AG09319 (cell line): ENCODE results near the gene PLXDC2.
"Not testable (repeated sequence)": the region's sequence is repeated elsewhere in the genome, so short reads cannot be mapped to it uniquely, and the experiment has no call there.

Experiments
- DNase-seq: peaks from one replicate; pipeline ENCODE4 v3.0.0-alpha.2; 2010; ENCODE audit warnings: low read depth; ENCODE audit errors: extremely low read depth
- TF ChIP-seq, protein P1 (sequence below): IDR thresholded peaks from 2 replicates; pipeline ENCODE4 v1.5.1; 2011; ENCODE audit warnings: low read depth, mild to moderate bottlenecking, inconsistent platforms, low read length, moderate library complexity

PLXDC2 gene

DNA sequence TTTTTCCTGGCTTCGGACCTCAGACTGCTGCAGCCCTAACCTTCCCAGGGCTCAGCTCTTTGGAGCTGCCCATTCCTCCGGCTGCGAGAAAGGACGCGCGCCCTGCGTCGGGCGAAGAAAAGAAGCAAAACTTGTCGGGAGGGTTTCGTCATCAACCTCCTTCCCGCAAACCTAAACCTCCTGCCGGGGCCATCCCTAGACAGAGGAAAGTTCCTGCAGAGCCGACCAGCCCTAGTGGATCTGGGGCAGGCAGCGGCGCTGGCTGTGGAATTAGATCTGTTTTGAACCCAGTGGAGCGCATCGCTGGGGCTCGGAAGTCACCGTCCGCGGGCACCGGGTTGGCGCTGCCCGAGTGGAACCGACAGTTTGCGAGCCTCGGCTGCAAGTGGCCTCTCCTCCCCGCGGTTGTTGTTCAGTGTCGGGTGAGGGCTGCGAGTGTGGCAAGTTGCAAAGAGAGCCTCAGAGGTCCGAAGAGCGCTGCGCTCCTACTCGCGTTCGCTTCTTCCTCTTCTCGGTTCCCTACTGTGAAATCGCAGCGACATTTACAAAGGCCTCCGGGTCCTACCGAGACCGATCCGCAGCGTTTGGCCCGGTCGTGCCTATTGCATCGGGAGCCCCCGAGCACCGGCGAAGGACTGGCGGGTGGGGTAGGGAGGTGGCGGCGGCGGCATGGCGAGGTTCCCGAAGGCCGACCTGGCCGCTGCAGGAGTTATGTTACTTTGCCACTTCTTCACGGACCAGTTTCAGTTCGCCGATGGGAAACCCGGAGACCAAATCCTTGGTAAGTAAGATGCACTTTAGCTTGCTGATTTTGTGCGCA lies at the start of gene PLXDC2:
Gene PLXDC2, plus strand, starts transcription at position 22 of the 820 bp plus-strand sequence.
- TF ChIP-seq, protein P1, sequence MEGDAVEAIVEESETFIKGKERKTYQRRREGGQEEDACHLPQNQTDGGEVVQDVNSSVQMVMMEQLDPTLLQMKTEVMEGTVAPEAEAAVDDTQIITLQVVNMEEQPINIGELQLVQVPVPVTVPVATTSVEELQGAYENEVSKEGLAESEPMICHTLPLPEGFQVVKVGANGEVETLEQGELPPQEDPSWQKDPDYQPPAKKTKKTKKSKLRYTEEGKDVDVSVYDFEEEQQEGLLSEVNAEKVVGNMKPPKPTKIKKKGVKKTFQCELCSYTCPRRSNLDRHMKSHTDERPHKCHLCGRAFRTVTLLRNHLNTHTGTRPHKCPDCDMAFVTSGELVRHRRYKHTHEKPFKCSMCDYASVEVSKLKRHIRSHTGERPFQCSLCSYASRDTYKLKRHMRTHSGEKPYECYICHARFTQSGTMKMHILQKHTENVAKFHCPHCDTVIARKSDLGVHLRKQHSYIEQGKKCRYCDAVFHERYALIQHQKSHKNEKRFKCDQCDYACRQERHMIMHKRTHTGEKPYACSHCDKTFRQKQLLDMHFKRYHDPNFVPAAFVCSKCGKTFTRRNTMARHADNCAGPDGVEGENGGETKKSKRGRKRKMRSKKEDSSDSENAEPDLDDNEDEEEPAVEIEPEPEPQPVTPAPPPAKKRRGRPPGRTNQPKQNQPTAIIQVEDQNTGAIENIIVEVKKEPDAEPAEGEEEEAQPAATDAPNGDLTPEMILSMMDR: no peak
- DNase-seq: no peak

DNA sequence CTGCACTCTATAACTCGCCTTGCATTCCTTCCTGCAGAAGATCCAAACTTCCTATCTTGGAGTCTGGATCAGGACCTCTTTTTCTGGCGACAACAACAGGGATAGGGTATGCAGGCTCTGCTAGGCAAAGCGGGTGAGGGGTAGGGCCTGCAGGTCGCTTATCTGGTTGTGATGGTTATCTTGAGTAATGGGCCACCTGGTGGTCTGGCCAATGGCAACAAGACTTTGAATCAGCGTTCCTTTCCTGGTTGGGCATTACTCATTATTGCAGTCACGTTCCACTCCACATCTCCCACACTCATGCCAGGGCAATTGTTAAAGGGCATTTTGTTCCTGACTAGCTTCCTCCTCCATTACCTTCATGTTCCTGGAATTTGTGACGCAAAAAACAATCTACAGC lies 48.4 kb upstream of the PLXDC2 start:
- no peak for DNase-seq
- TF ChIP-seq, protein P1: no peak

DNA sequence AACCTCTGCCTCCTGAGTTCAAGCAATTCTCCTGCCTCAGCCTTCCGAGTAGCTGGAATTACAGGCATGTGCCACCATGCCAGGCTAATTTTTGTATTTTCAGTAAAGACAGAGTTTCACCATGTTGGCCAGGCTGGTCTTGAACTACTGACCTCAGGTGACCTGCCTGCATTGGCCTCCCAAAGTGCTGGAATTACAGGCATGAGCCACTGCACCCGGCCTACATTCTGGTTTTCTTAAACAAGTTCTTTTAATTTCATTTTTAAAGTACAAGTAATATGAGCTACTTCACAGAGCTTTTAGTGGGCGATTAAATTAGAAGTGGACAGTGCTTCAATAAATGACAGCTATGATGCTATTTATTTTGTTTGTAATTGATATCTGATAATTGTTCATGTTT lies 46.4 kb upstream of the PLXDC2 start:
- not testable (repeated sequence) for DNase-seq

DNA sequence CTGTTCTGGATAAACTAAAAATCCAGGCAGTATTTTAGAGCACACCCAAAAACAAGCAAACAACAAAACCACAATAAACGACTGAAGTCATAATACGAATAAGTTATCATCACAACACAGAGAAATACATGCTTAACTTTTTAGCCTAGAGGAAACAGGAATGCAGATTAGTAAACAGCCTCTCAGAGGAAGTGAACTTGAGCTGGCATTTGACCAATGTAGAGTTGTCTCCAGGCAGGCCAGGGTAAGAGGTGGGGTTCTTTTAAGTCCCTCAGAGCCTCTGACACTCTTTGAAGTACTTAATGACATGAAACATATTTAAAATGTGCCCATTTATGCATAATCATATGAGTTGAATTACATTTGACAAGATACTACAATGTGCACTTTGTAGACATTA lies 43.3 kb upstream of the PLXDC2 start:
- TF ChIP-seq, protein P1: no peak

DNA sequence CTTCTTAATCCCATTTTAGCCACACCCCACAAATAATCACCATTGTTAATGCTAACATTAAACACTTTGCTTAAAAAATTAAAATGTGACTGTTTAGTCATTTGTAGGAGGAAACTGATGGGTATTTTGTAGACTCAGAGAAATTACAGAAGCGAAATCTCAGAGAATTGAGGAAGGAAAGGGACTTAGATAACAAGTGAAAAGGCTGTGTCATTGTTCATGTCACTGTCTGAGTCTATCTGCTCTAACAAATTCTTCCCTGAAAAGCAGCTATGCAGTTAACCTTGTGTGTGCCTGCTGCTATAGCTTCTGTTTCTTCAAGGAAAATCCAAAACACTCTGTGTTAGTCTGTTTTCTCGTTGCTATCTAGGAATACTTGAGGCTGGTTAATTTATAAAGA lies 40.9 kb upstream of the PLXDC2 start:
- no peak for DNase-seq

More for the DNA sequence above, 43.3 kb upstream of the PLXDC2 start:
- no peak for DNase-seq

DNA sequence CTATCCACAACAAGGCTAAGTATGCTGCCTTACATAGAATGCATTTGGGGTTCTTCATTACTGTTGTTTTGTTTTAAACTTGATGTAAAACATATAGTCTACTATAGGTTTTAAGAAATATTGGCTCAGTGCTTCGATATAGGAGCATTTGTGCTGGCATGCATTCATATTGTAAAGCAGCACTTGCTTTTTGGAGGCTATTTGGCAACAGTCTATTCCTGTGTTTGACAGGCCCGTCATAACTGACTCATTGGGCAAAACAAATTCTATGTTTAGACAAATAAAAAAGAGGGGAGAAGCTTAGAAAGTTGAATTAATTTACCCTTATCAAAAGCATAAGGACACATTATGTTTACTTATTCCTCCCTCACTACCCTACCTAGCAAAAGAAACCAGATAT lies 38.4 kb upstream of the PLXDC2 start:
- no peak for DNase-seq
- TF ChIP-seq, protein P1: no peak

More for the DNA sequence above, 40.9 kb upstream of the PLXDC2 start:
- TF ChIP-seq, protein P1: no peak

DNA sequence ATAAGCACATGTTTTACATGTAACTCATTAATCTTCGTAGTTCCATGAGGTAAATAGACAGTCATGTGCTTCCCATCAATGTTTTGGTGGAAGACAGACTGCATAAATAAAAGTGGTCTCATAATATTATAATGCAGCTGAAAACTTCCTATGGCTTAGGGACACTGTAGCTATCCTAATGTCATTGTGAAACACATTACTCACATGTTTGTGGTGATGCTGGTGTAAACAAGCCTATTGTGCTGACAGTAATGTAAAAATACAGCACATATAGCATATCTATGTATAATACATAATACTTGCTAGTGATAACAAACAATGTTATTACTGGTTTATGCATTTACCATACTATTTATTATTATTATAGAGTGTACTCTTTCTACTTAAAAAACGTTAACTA lies 37.2 kb upstream of the PLXDC2 start:
- TF ChIP-seq, protein P1: no peak

More for the DNA sequence above, 37.2 kb upstream of the PLXDC2 start:
- no peak for DNase-seq
